Non-pigmented ciliary epithelial cell (primary cell): Measurements from ENCODE around the gene HLCS.
"Not testable (repeated sequence)": the region's sequence is repeated elsewhere in the genome, so short reads cannot be mapped to it uniquely, and the experiment has no call there.

Experiments
- DNase-seq: peaks from one replicate; pipeline ENCODE4 v3.0.0-alpha.2; 2010; ENCODE audit warnings: low read depth

The HLCS gene

GRCh38 chr21:36850372-36850771 is 116.1 kb downstream of the HLCS start:
- DNase-seq: no peak

GRCh38 chr21:36849461-36850105 is 116.9 kb downstream of the HLCS start:
- DNase-seq: no peak

- no peak for DNase-seq
Observed at GRCh38 chr21:36848730-36849274, 117.7 kb downstream of the HLCS start.

GRCh38 chr21:36847189-36847588 is 119.3 kb downstream of the HLCS start:
- peak; percentile 47 for DNase-seq

- no peak for DNase-seq
Observed at GRCh38 chr21:36846631-36847030, 119.8 kb downstream of the HLCS start.

GRCh38 chr21:36845790-36846189 is 120.7 kb downstream of the HLCS start:
- DNase-seq: no peak

- no peak for DNase-seq
Observed at GRCh38 chr21:36845070-36845469, 121.4 kb downstream of the HLCS start.

- DNase-seq: no peak
Observed at GRCh38 chr21:36841866-36842265, 124.6 kb downstream of the HLCS start.

- no peak for DNase-seq
Observed at GRCh38 chr21:36839735-36840134, 126.7 kb downstream of the HLCS start.

GRCh38 chr21:36839123-36839522 is 127.3 kb downstream of the HLCS start:
- DNase-seq: peak; percentile 22

- no peak for DNase-seq
Observed at GRCh38 chr21:36835383-36835795, 131.1 kb downstream of the HLCS start.

GRCh38 chr21:36834192-36834591 is 132.3 kb downstream of the HLCS start:
- no peak for DNase-seq

- no peak for DNase-seq
Observed at GRCh38 chr21:36830100-36830499, 136.4 kb downstream of the HLCS start.

- no peak for DNase-seq
Observed at GRCh38 chr21:36828891-36829515, 137.5 kb downstream of the HLCS start.

GRCh38 chr21:36828208-36828607 is 138.3 kb downstream of the HLCS start:
- no peak for DNase-seq

- no peak for DNase-seq
Observed at GRCh38 chr21:36825658-36826057, 140.8 kb downstream of the HLCS start.

GRCh38 chr21:36821032-36821299 is 145.5 kb downstream of the HLCS start:
- no peak for DNase-seq

GRCh38 chr21:36820176-36821031 is 146.1 kb downstream of the HLCS start:
- DNase-seq: no peak

GRCh38 chr21:36817732-36818450 is 148.6 kb downstream of the HLCS start:
- DNase-seq: no peak

GRCh38 chr21:36816561-36817130 is 149.8 kb downstream of the HLCS start:
- no peak for DNase-seq

GRCh38 chr21:36816026-36816425 is 150.4 kb downstream of the HLCS start:
- DNase-seq: not testable (repeated sequence)

- no peak for DNase-seq
Observed at GRCh38 chr21:36815284-36815683, 151.2 kb downstream of the HLCS start.
